ENCODE measurements around the gene PAGE5.

The PAGE5 gene

GRCh38 chrX:55213381-55213780, 6.8 kb upstream of the PAGE5 start:
- in situ Hi-C loops (cut with MboI; ENCODE audit: low pct_unique_long_range_greater_than_20kb, low sequenced_read_pairs, unreplicated experiment): no loop called here
- DNase-seq (ENCODE audit: low spot score): no peak
- no peak for TF ChIP-seq CTCF (IDR thresholded peaks at IDR 0.05; ENCODE audit: extremely low read depth, insufficient read depth, missing control alignments)

GRCh38 chrX:55240788-55241340, 20.7 kb downstream of the PAGE5 start:
- in situ Hi-C loops (cut with MboI; ENCODE audit: low pct_unique_long_range_greater_than_20kb, low sequenced_read_pairs, unreplicated experiment): no loop called here
- DNase-seq (ENCODE audit: low spot score): no peak
- TF ChIP-seq CTCF (IDR thresholded peaks at IDR 0.05; ENCODE audit: extremely low read depth, insufficient read depth, missing control alignments): no peak

GRCh38 chrX:55253528-55253927, 33.4 kb downstream of the PAGE5 start:
- DNase-seq (ENCODE audit: low spot score): no peak
- no peak for TF ChIP-seq CTCF (IDR thresholded peaks at IDR 0.05; ENCODE audit: extremely low read depth, insufficient read depth, missing control alignments)
- in situ Hi-C loops (cut with MboI; ENCODE audit: low pct_unique_long_range_greater_than_20kb, low sequenced_read_pairs, unreplicated experiment): no loop called here

GRCh38 chrX:55260806-55261205, 40.7 kb downstream of the PAGE5 start:
- no peak for TF ChIP-seq CTCF (IDR thresholded peaks at IDR 0.05; ENCODE audit: extremely low read depth, insufficient read depth, missing control alignments)
- DNase-seq (ENCODE audit: low spot score): no peak
- in situ Hi-C loops (cut with MboI; ENCODE audit: low pct_unique_long_range_greater_than_20kb, low sequenced_read_pairs, unreplicated experiment): no loop called here

- no peak for DNase-seq (ENCODE audit: low spot score)
- no peak for TF ChIP-seq CTCF (IDR thresholded peaks at IDR 0.05; ENCODE audit: extremely low read depth, insufficient read depth, missing control alignments)
Observed at GRCh38 chrX:55264816-55265215, 44.7 kb downstream of the PAGE5 start, which contains the start of gene PAGE3. Gene PAGE3 (minus strand): TSS chrX:55264916. CDS start chrX:55263903, 1,013 bp downstream.

More at GRCh38 chrX:55264816-55265215, 44.7 kb downstream of the PAGE5 start, which contains the start of gene PAGE3:
- in situ Hi-C loops (cut with MboI; ENCODE audit: low pct_unique_long_range_greater_than_20kb, low sequenced_read_pairs, unreplicated experiment): no loop called here

Measured in GM13977 (cell line).